ENCODE results near the gene MECP2. TPM values are rescaled to one million over a fixed set of nuclear protein-coding genes. Genes with fewer than 3 reads are reported as not detected.

The MECP2 gene
- total RNA-seq, 4 donors from 2014 or later: 57.7 to 79.4 (median 64.8) TPM

DNA sequence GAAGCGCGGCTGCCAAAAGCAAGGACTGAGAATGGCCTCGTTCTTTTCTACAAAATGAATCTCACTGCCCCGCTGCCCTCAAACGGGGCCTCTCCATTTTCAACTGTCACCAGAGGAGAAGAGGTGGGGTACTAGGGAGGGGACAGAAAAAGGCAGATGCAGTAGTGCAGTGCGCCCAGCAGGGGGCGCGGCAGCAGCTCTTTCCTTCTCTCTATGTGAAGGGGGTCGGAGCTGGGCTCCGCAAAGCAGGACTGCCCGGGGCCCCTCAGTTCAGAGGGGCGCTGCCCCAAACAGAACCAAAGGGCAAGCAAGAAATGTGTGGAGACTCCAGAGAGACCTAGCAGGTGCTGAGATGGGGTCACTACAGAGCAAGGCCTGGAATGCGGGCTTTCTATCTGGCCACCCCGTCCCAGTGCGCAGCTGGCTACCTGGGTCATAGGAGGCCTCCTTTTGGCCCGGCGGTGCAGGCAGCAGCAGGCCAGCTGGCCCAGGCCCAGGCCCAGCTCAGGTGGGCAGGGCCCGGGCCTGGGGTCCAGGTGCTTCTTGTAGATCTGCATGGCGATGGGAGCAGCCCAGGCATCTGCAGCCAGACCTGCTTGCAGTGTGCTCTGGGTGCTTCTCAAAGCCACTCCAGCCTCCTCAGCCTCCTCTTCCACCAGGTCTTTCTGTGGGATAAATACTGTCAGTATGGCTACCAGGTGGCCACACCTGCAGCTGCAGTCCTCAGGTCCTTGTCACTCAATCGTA lies 83.7 kb downstream of the MECP2 start:
- Histone ChIP-seq H3K36me3 (peaks cover 0 to 47% (median 31%) of the 10 kb centered on the region in 4 donors), H3K27ac (replicated peaks in 1 of 4) (no peak overlapping the region), H3K9me3 (no peaks in the 10 kb centered on the region), H3K4me3 (no peak overlapping the region), H3K4me1 (peaks cover 4 to 25% (median 20%) of the 10 kb centered on the region in 4 donors), H3K27me3 (no peaks in the 10 kb centered on the region)
- intact Hi-C loops (cut with DNase I): no loop called here
- DNase-seq (ENCODE audit: extremely low spot score): no peak
- WGBS: 33% methylated on average over 11 of the region's 20 CpGs
- no peak for TF ChIP-seq EP300 (IDR thresholded peaks at IDR 0.05)
- TF ChIP-seq, protein P1, sequence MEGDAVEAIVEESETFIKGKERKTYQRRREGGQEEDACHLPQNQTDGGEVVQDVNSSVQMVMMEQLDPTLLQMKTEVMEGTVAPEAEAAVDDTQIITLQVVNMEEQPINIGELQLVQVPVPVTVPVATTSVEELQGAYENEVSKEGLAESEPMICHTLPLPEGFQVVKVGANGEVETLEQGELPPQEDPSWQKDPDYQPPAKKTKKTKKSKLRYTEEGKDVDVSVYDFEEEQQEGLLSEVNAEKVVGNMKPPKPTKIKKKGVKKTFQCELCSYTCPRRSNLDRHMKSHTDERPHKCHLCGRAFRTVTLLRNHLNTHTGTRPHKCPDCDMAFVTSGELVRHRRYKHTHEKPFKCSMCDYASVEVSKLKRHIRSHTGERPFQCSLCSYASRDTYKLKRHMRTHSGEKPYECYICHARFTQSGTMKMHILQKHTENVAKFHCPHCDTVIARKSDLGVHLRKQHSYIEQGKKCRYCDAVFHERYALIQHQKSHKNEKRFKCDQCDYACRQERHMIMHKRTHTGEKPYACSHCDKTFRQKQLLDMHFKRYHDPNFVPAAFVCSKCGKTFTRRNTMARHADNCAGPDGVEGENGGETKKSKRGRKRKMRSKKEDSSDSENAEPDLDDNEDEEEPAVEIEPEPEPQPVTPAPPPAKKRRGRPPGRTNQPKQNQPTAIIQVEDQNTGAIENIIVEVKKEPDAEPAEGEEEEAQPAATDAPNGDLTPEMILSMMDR (IDR thresholded peaks at IDR 0.05): peak; percentile 78 to 94 (median 92)
- peak in 1 of 2 donors; percentile 7 for TF ChIP-seq POLR2AphosphoS5 (IDR thresholded peaks at IDR 0.05)
- no peak for TF ChIP-seq POLR2A (IDR thresholded peaks at IDR 0.05; ENCODE audit: low read depth)

DNA sequence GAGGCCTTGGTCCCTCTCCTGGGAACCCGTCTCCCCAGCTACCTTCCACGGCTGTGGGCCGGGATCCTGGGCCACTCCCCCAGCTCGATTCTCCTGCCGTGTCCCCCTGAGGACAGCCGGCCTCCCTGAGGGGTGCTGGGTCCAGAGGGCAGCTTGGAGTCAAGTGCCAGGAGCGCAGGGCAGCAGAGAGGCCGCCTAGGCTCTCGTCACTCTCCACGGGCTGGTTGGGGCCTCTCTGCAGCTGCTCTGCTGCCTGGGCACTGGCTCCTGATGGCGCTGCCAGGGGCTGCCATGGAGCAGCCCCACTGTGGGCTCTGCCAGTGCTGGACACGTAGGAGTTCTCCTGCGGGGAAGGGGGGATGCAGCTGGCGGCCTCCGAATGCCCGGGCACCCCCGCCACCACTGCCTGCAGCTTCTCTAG lies 84.5 kb downstream of the MECP2 start:
- Histone ChIP-seq H3K27ac (replicated peaks in 1 of 4) (peak overlapping the region in 1 of 4 donors; percentile 27), H3K36me3 (peaks cover 0 to 45% (median 31%) of the 10 kb centered on the region in 4 donors), H3K9me3 (no peaks in the 10 kb centered on the region), H3K4me3 (no peak overlapping the region), H3K27me3 (no peaks in the 10 kb centered on the region), H3K4me1 (peaks cover 0 to 17% (median 12%) of the 10 kb centered on the region in 4 donors)
- DNase-seq (ENCODE audit: extremely low spot score): no peak
- TF ChIP-seq POLR2AphosphoS5 (IDR thresholded peaks at IDR 0.05) (no peak), EP300 (IDR thresholded peaks at IDR 0.05) (no peak), POLR2A (IDR thresholded peaks at IDR 0.05; ENCODE audit: low read depth) (no peak)
- TF ChIP-seq, protein P1 (IDR thresholded peaks at IDR 0.05): no peak
- 81% methylated on average over 5 of the region's 17 CpGs for WGBS
- intact Hi-C loops (cut with DNase I): no loop called here

DNA sequence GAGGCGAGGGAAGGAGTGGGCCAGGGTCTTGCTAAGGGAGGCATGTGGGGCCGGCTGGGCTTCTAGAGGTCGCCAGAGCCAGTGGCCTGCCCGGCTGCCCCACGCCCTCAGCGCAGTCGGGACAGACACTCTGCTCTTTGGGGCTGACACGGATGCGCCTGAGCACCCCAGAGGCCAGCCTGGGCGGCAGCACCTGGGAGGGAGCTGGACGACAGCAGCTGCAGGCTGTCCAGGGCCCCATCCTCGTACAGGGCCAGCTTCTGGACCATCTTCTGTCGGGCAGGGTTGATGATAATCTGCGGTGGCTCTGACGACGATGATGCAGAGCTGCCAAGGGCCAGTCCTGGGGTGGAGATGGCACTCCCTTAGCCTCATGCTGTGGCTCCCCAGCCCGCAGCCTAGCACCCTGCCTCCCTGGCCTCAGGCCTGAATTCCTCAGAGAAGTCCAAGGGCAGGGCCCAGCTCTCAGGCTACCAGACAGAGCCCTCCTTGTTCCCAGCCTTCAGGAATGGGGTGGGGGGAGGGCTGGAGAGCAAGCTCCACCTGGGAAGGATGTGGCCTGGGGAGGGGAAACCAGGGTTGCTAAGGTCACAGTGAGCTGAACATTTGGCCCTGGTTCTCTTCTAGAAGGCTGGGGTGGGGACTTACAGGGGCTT lies 85.1 kb downstream of the MECP2 start:
- DNase-seq (ENCODE audit: extremely low spot score): no peak

DNA sequence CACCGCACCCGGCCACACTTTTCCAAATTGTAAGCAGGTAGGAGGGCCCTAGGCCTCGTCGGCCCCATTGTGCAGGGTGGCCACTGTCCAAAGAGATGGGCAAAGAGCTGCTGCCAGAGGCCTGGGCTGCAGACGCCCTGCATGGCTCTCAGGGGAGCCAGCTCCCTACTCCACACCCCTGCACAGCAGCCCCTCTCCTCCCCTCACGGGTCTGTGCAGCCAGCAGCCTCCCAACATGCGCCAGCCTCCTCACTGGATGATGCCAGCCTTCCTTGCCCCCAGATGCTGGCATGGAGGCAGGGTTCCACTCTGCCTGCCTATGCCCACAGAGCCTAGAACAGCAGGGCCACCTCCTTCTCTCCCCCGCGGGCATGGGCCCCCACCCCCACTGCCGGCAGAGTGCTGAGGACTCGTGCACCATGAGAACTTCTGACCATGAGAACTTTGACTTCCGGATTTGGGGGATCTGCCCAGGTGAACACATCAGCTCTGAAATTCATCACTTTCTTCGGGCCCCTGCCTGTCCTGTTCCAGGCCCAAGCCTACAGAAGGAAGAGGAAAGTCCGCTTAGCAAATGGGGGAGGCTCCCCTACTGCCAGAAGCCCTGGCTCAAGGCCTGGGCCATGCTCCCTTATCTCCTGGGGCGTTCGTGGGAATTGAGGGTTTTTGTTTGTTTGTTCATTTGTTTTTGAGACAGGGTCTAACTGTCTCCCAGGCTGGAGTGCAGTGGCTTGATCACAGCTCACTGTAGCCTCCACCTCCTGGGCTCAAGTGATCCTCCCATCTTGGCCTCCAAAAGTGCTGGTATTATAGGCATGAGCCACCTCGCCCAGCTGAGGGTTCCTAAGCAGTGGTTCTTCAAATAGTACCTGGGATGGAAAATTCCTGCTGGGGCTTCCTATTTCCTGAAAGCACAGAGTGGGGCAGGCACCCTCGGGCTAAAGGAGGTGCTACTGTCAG lies 85.9 kb downstream of the MECP2 start:
- Histone ChIP-seq H3K27me3 (no peaks in the 10 kb centered on the region), H3K9me3 (no peaks in the 10 kb centered on the region), H3K36me3 (peaks cover 0 to 32% (median 23%) of the 10 kb centered on the region in 4 donors), H3K4me3 (no peak overlapping the region), H3K4me1 (peaks cover 0 to 13% (median 10%) of the 10 kb centered on the region in 4 donors), H3K27ac (replicated peaks in 1 of 4) (peak overlapping the region in 1 of 4 donors; percentile 26)
- 93% methylated on average over 10 of the region's 18 CpGs for WGBS
- TF ChIP-seq, protein P1 (IDR thresholded peaks at IDR 0.05): no peak
- TF ChIP-seq POLR2AphosphoS5 (IDR thresholded peaks at IDR 0.05): no peak
- TF ChIP-seq EP300 (IDR thresholded peaks at IDR 0.05): no peak
- TF ChIP-seq POLR2A (IDR thresholded peaks at IDR 0.05; ENCODE audit: low read depth): no peak
- intact Hi-C loops (cut with DNase I): no loop called here
- DNase-seq (ENCODE audit: extremely low spot score): no peak

More for the DNA sequence above, 85.1 kb downstream of the MECP2 start:
- 87% methylated on average over 16 of the region's 17 CpGs for WGBS
- Histone ChIP-seq H3K36me3 (peaks cover 0 to 40% (median 31%) of the 10 kb centered on the region in 4 donors), H3K4me3 (no peak overlapping the region), H3K4me1 (peaks cover 0 to 13% (median 10%) of the 10 kb centered on the region in 4 donors), H3K27ac (replicated peaks in 1 of 4) (peak overlapping the region in 2 of 4 donors; percentile 26 to 27), H3K9me3 (no peaks in the 10 kb centered on the region), H3K27me3 (no peaks in the 10 kb centered on the region)
- TF ChIP-seq POLR2AphosphoS5 (IDR thresholded peaks at IDR 0.05): no peak
- TF ChIP-seq EP300 (IDR thresholded peaks at IDR 0.05): no peak
- TF ChIP-seq, protein P1 (IDR thresholded peaks at IDR 0.05): no peak
- no peak for TF ChIP-seq POLR2A (IDR thresholded peaks at IDR 0.05; ENCODE audit: low read depth)
- intact Hi-C loops (cut with DNase I): no loop called here

Measured in esophagus muscularis mucosa (tissue), 4 donors.